Measurements from ENCODE around the gene CD274.

DNA sequence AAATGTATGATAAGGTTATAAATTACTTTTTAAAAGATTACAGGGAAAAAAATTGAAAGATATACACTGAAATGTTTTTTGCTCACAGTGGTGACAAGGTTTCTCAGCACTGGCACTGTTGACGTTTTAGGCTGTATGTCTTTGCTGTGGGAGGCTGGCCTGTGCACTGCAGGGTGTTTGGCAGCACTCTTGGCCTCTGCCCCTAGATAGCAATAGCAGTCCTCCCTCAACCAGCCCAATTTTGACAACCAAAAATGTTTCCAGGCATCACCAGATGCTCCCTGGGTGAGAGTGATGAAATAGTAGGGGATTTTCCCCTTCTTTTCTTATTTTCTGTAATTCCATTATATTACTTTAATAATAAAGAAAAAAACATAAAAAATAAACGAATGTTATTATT is 3.3 kb downstream of the CD274 start:
- TF ChIP-seq CTCF (IDR thresholded peaks at IDR 0.05) (no peak), POLR2AphosphoS5 (IDR thresholded peaks at IDR 0.05) (no peak)
